RPMI7951 (cell line): ENCODE results near the gene PACSIN3. TPM values are rescaled to one million over a fixed set of nuclear protein-coding genes. Genes with fewer than 3 reads are reported as not detected.

Source experiments
- DNase-seq: peaks from one replicate; pipeline ENCODE4 v3.0.0-alpha.2; 2012; ENCODE audit warnings: low read depth
- total RNA-seq: library from RNA; depleted of rRNA; stranded (reverse); fragments of >200 nt; shearing (Covaris generic); gene quantifications from 2 replicates; pipeline ENCODE4 v1.2.3, GENCODE V29; 2014; rRNA removed

PACSIN3 gene
- total RNA-seq, 1 experiment from 2014 or later = 19.8 TPM

DNA sequence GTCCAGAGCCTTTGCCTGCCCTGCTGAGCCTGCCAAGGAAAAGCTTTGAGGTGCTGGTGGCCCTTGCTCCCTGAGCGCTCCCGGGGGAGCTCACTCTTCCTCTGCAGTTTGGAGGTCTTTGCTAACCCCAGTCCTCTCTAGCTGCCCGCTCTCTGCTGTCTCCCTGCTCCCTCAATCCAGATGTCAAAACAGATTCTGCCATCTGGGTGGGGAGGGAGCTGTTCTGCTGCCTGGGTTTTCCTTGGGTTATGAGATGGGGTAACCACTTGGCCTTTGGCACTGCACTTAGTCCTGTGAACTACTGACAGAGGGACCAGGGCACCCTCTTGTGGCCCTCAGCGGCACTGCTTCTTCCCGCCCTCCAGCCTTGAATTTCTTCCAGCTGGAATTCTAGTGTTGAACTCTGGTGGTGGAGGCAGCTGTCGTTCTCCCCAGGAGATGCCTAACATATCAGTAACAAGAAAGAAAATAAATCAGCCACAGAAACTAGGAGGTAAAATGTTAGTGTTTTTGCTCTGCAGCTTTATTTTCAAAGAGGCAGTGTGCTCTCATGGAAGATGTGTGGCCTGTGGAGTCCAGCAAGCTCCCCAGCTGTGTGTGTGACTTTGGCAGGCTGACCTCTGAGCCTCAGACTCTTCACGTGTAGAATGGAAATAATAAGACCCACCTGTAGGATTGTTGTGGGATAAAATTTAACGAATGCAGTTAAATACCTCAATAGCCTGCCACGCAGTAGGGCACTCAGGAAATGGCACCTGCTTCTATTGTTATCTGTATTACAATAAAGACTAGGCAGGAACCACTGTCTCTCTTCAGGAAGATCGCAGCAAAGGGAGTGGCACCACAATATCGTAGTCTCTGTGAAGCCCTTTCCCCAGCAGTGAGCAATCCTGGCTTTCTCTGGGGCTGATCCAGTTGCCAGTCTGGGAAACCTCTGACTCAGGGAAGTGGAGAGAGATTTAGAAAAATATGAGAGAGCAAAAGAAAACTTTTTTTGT, 33.0 kb downstream of the PACSIN3 start:
- DNase-seq = peak; percentile 59

DNA sequence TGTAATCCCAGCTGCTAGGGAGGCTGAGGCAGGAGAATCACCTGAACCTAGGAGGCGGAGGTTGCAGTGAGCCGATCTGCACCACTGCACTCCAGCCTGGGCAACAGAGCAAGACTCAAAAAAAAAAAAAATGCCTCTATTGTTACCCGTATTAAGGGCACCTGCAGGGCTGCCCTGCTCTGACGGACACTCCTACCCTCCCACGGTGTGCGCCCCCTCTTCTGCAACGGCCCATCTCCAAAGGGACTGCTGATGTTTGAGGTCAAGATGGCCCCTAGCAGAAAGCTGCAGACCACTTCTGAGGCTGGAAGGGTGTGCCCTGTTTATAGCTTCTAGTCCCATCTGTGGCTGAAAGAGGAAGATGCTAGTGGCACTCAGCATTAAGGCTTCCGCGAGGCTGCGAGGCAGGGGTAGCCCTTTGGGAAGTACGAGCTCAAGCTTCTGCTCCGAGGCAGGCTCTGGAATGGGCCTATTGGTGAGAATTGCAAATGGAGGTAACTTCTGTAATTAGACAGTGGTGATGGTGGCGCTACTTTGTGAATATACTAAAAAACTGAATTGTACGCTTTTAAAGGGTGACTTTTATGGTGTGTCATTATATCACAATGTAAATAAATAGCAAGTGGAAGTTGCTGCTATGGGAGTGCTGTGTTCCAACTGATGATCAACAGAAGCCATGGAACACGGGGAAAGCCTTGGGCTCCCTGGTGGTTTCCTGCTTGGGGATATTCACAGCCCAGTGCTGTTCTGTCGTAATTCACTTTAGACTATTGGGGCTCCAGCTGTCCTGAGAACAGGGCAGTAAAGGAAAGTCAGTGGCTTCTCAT, 33.9 kb downstream of the PACSIN3 start:
- no peak for DNase-seq

DNA sequence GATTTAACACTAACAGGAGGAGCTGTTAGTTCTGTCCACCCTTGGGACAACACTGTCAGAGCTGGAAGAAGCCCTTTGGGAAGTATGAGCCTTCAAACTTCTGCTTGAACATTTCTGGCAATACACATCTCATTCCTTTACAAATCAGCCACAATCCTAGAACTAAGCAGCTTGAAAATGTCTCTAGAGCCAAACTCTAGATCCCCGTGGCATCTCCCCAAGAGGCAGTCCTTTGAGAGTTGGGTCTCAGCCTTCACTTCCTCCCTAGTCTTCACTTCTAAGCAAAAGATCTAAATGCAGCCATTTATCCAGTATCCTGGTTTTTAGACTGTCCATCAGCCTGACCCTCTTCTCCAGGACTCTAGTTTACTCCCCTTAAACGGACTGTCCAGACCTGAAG, 36.5 kb downstream of the PACSIN3 start:
- DNase-seq = no peak

DNA sequence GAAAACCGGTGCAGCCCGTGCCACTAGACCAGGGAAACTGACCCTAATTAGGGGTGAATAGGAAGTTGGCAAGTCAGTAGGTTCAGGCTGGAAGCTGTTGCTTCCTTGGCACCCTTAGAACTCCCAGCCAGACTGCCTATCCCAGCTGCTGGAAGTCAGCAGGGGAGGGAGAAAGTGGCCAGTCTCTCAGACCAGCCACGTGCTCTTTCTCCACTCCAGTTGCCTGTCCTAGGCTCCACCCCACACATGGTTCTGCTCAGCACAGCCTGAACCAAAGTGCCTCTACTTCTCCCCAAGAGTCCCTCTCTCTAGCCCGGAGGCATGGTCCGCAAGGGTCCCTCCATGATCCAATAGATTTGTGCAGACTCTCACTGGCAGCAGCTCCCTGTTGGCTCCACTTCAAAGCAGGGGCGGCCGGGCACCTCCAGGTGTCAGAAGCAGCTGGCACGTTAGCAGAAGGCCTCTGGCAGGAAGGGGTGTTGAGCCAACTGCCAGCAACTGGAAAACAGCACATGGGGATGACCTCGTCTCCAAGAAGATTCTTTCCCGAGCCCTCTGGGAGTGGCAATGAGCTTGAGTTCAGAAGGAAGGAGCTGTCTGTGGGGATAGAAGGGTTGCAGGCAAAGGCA, 37.2 kb downstream of the PACSIN3 start:
- DNase-seq = peak; percentile 32

DNA sequence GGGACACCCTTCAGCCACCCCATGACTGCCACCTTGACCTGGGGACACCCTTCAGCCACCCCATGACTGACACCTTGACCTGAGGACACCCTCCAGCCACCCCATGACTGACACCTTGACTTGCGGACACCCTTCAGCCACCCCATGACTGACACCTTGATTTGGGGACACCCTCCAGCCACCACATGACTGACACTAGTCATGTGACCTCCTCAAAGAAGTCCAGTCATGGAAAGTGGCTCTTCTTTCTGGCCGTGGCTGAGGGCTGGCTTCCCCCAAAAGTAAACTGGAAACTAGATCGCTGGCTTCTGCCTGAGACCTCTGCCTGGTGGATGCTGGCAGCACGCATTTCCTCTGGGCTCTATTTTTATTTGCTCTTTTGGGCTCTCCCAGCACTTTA, 38.0 kb downstream of the PACSIN3 start:
- no peak for DNase-seq

DNA sequence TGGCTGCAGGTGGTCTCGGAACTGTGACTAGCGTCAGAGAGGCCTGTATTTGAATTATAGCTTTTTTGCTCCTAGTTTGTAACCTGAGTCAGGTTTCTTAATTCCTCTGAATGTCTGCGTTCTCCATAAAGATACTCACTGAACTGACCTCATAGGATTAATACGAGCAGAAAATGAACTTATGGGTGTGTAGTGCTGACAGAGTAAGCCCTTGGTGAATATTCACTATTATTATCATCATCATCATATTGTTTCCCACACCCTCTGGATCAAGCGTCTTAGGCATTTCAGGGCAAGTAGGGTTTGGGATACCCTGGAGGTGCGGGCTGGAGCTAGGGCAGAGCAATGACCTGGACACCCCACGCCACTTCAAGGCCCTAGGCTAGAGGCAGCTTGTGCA, 38.6 kb downstream of the PACSIN3 start:
- no peak for DNase-seq

DNA sequence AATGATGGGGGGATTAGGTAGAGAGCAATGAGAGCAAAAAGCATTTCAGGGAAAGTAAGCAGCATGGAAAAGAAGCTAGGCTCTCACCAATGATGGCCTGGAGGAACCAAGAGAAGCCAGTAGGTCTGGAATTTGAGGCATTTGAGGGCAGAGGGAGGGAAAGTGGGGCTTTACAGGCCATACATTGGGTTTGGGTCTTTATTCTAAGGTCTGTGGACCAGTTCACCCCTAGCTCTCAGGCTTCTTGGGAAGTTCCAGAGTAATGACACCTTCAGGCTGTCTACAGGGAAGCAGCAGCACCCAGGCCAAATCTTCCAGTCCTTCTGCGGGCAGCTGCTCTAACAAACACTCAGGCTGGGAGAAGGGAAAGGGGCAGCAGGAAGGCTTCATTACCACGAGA, 39.0 kb downstream of the PACSIN3 start:
- DNase-seq = no peak

DNA sequence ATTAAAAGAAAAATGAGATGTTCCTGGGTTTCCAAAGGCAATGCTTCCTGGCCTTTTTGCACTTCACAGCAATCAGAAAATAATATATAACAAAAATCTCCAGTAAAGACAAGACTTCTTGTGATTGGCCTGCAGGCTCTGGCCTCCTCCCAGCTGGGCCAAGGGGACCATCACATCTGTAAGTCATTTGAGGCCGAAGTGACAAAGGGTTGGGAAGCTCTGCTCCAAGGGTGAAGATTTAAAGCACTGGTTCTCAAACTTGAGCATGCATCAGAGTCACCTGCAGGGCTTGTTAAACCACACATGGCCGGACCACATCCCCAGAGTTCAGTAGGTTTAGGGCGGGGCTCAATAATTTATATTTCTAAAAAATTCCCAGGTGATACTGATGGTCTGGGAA, 41.7 kb downstream of the PACSIN3 start:
- peak; percentile 23 for DNase-seq

DNA sequence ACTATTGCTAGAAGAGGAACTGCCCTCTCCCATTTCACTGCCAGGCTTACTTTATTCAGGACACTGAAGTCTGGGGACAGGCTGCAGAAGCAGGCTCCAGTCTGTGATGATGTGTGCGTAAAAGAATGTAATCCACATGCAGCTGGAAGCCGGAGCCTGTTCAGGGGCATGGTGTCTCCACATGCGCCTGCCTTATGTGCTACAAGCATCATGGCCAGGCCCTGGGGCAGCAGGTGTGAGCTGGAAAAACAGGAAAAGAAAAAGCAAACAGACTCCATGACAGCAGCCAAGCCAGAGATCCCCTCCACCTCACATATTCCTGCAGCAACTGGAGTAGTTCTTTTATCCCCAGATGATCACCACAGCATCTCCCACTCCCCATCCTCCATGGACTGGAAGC, 42.9 kb downstream of the PACSIN3 start:
- peak; percentile 90 for DNase-seq

DNA sequence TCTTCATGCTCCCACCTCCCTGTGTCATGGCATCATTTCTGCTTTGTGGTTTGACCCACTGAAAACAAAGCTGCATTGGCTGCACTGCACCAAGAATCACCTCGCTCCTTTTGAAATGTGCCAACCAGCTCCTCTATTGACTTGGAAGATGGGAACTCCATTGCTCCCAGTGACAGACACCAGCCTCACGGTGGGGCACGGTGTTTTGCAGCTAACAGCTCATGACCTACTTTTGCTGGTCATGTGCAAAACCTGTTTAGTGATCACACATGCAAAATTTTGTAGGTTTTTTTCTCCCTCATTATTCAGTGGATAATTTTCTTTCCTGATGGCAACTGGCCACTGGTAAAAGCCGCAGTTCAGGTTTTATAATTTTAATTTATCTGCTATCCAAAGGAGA, 46.4 kb downstream of the PACSIN3 start:
- DNase-seq = no peak

DNA sequence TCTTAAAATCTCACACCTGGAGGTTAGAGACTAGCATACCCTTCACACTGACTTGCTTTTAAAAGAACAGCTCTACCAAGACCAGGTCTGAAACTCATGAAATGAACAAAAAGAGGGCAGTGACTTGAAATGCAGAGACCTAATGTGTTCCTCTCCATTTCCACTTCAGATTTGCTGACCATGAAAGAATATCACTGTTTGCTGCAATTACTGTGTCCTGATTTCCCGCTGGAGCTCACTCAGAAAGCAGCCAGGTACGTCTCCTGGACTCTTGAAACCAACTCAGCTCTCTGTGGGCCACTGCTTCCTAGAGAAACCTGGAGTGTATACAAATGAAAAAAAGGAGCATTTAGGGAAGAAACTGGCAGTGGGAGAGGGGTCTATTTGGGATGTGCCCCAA, 48.8 kb downstream of the PACSIN3 start:
- no peak for DNase-seq

DNA sequence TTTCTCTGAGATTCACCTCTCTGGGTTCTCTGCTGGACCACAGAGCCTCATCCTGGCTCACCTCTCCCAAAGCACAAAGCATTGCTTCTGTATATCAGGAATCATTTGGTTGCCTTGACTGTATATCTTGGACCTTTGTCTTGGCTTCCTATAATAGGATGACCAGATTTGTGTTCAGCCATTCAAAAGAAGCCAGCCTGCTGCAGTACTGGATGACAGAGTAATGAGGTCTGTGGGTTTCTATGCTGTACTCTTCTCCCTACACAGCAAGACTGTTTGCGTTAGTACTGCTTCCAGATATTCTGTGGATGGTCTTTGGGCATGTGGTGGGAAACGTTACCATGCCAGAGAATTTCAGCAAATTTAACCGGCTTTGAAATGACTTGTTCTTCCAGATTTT, 49.3 kb downstream of the PACSIN3 start:
- DNase-seq = no peak

DNA sequence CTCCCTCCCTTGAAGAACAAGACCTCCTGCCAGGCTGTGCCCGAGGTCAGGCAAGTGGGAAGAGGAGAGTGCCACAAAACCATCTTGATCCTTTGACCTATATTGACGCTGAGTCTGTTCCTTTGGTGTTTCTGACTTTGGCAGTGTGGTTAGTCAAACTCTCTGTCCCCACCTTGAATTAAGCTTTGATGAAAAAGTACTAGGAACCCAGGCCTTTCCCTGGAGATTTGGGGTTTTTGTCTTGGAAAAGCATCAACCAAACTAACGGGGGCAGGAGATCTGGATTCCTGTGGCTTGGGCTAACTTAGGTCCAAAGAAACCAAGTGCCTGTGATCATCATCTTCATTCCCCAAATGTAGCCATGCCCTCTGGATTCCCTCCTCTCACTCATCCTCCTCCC, 49.9 kb downstream of the PACSIN3 start:
- no peak for DNase-seq

DNA sequence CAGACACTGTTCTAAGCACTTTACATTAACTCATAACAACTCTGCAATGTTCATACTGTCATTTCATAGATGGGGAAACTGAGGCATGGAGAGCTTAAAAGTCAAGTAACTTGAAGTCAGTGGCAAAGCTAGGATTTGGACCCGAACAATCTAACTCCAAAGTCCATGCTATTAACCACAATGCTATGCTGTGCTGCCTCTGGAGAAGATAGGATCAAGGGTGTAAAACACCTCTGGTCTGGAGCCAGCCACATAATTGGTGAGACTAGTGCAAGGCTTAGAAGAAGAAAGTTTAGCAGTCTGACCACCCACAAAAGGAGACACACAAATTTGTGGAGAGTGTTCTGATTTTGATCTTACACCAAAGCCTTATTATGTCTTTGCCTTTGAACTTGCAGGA, 53.3 kb downstream of the PACSIN3 start:
- DNase-seq = no peak

DNA sequence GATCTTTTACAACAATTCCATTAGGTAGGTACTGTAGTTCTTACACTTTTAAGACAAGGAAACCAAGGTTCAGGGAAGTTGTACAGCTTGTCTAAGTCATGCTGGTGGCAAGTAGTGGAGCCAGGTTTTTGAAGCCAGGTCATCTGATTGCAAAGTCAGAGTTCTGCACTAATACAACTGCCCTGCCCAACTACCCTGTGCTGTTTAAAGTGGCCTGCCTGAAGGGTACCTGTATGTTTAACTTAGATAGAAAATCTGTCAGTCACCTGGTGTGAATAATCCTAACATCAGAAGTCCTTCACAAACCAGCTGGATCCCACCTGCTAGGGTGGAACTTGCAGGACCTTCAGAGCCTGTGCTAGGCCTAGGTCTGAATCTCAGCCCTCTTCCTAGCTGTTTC, 53.7 kb downstream of the PACSIN3 start:
- DNase-seq = no peak

DNA sequence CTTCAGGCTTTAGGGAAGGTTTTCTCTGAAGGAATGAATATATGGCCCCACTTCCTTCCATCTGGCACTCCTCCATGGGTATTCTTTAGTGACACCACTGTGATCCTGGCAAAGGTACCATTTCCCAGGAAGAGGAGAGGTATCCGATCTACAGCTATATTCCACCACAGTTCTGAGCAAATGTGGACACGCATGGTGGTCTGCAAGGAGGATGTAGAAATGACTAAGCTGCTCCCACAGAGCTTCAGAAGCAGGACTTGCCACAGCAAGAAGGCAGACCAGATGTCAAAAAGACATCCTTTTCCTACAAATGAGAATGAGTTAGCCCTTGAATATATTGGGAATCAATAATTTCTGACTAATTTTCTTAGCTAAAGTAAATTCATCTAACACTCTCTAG, 55.1 kb downstream of the PACSIN3 start:
- DNase-seq = no peak

DNA sequence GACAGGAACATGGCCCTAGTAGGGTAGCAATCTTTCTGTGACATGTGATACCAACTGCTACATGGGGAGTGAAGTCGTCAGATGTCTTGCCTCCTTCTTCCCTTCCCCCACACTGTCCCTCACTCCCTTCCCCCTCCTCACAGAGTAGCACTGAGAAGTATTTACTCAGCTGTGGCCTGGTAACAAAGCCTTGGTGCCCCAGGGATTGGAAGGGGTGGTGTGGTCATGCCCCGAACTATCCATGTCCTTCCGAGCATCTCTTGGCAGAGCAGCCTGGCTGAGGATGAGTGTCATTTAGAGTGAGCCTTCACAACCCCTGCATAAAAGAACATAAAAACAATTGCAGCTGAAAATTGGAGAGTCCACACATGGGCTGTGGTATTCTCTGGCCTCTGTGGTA, 55.7 kb downstream of the PACSIN3 start:
- DNase-seq = no peak

Other genes starting within 250 kb of the PACSIN3 start
- 29.9 and 33.9 TPM in 2 replicates for gene CSTPP1, start 249.7 kb downstream of the PACSIN3 start, total RNA-seq
- 63.4 and 74.5 TPM in 2 replicates for gene ARFGAP2, start 9.6 kb downstream of the PACSIN3 start, total RNA-seq
- gene DDB2, start 28.5 kb upstream of the PACSIN3 start, total RNA-seq = 22.7 and 35.0 TPM in 2 replicates
- gene ACP2, start 62.4 kb upstream of the PACSIN3 start, total RNA-seq = 27.1 and 39.9 TPM in 2 replicates
- gene NR1H3, start 71.6 kb upstream of the PACSIN3 start, total RNA-seq = 7.9 and 8.4 TPM in 2 replicates
- 13.5 and 17.0 TPM in 2 replicates for gene MADD, start 83.7 kb upstream of the PACSIN3 start, total RNA-seq
- gene MYBPC3, start 166.3 kb upstream of the PACSIN3 start, total RNA-seq = not detected in 2 replicates
- gene SPI1, start 192.1 kb upstream of the PACSIN3 start, total RNA-seq = not detected in 2 replicates
- gene SLC39A13, start 222.2 kb upstream of the PACSIN3 start, total RNA-seq = 39.2 and 55.2 TPM in 2 replicates
- 179 and 223 TPM in 2 replicates for gene PSMC3, start 240.0 kb upstream of the PACSIN3 start, total RNA-seq